GM23338 (cell line): Measurements from ENCODE around the gene LTBP3. TPM values are rescaled to one million over a fixed set of nuclear protein-coding genes. Genes with fewer than 3 reads are reported as not detected.
A peak's percentile ranks its signal among the peaks of the same experiment; 100 is the strongest.

ENCODE experiments used
- ATAC-seq: fragments of 200-7000 bp; cut with Tn5 transposase; 3 replicates; pipeline ENCODE4 v1.9.1; 2020
- DNase-seq: peaks from one replicate; pipeline ENCODE4 v3.0.0-alpha.2; 2015; ENCODE audit warnings: low spot score
- H2AFZ ChIP-seq: fragments of 200-600 bp; sonication (generic); 2 replicates; pipeline ENCODE4 v1.8.0; 2016; ENCODE audit warnings: antibody characterized with exemption, mild to moderate bottlenecking, moderate library complexity
- H3F3A ChIP-seq: fragments of 200-600 bp; sonication (generic); replicated peaks from 2 replicates; pipeline ENCODE4 v1.8.0; 2017; ENCODE audit warnings: antibody characterized with exemption, mixed run types, low read depth
- H3K27ac ChIP-seq: fragments of 200-600 bp; sonication (generic); 2 replicates; pipeline ENCODE4 v1.6.1; 2016; ENCODE audit warnings: low read depth
- H3K27me3 ChIP-seq: fragments of 200-600 bp; sonication (generic); 2 replicates; pipeline ENCODE4 v1.8.0; 2016; ENCODE audit warnings: mild to moderate bottlenecking, mixed run types, moderate library complexity; ENCODE audit not compliant: insufficient read depth
- H3K36me3 ChIP-seq: fragments of 200-600 bp; sonication (generic); 2 replicates; pipeline ENCODE4 v1.8.0; 2016; ENCODE audit warnings: mild to moderate bottlenecking; ENCODE audit not compliant: insufficient read depth
- H3K4me1 ChIP-seq: fragments of 200-600 bp; sonication (generic); 2 replicates; pipeline ENCODE4 v1.8.0; 2016; ENCODE audit warnings: mild to moderate bottlenecking, moderate library complexity; ENCODE audit not compliant: insufficient read depth
- H3K4me2 ChIP-seq: fragments of 200-600 bp; sonication (generic); 2 replicates; pipeline ENCODE4 v1.7.1; 2017; ENCODE audit warnings: mixed run types
- H3K4me3 ChIP-seq: fragments of 200-600 bp; sonication (generic); 2 replicates; pipeline ENCODE4 v1.6.1; 2016; ENCODE audit warnings: mixed run types
- H3K79me2 ChIP-seq: fragments of 200-600 bp; sonication (generic); replicated peaks from 2 replicates; pipeline ENCODE4 v1.8.0; 2017; ENCODE audit warnings: mild to moderate bottlenecking; ENCODE audit not compliant: insufficient read depth
- H3K9me2 ChIP-seq: fragments of 200-600 bp; sonication (generic); 2 replicates; pipeline ENCODE4 v1.8.0; 2017; ENCODE audit not compliant: insufficient read depth
- H4K20me1 ChIP-seq: fragments of 200-600 bp; sonication (generic); replicated peaks from 2 replicates; pipeline ENCODE4 v1.8.0; 2017; ENCODE audit warnings: mild to moderate bottlenecking; ENCODE audit not compliant: insufficient read depth
- H3K27ac Mint-ChIP-seq: 2 replicates; pipeline ENCODE4 v1.8.0; 2020; ENCODE audit warnings: inconsistent platforms, mild to moderate bottlenecking, moderate library complexity, mixed read lengths
- H3K27me3 Mint-ChIP-seq: 3 replicates; pipeline ENCODE4 v1.8.0; 2022; ENCODE audit warnings: low read depth, mild to moderate bottlenecking, moderate library complexity, mixed read lengths, inconsistent platforms; ENCODE audit not compliant: insufficient read depth, poor library complexity
- H3K36me3 Mint-ChIP-seq: 3 replicates; pipeline ENCODE4 v1.8.0; 2021; ENCODE audit warnings: low read depth, mild to moderate bottlenecking, inconsistent platforms, moderate library complexity, mixed read lengths
- H3K4me1 Mint-ChIP-seq: 3 replicates; pipeline ENCODE4 v1.8.0; 2020; ENCODE audit warnings: mild to moderate bottlenecking, inconsistent platforms, mixed read lengths
- H3K4me3 Mint-ChIP-seq: 3 replicates; pipeline ENCODE4 v1.8.0; 2021; ENCODE audit warnings: moderate library complexity, mild to moderate bottlenecking, inconsistent platforms, mixed read lengths
- H3K9me3 Mint-ChIP-seq: 3 replicates; pipeline ENCODE4 v1.8.0; 2020; ENCODE audit warnings: moderate library complexity, mild to moderate bottlenecking, inconsistent platforms, mixed read lengths
- CREB1 ChIP-seq: fragments of 250-450 bp; sonication (Bioruptor Pico); IDR thresholded peaks from 2 replicates; pipeline ENCODE4 v1.5.0; 2020; ENCODE audit warnings: low read depth, mild to moderate bottlenecking, moderate library complexity
- CTCF ChIP-seq, 2 experiments: fragments of 200-600 bp in 1 of 2; sonication (generic) in 1 of 2; conservative IDR thresholded peaks; 2 replicates each; pipeline versions ENCODE4 v1.5.1 to v1.6.1; 2016 to 2017; ENCODE audit warnings: antibody characterized with exemption in 2 of 2, low read depth in 2 of 2, mild to moderate bottlenecking in 2 of 2, moderate library complexity in 1 of 2
- EZH2 ChIP-seq: fragments of 200-600 bp; sonication (generic); IDR thresholded peaks from one replicate; pipeline ENCODE4 v1.8.0; 2017; ENCODE audit warnings: antibody characterized with exemption, mild to moderate bottlenecking, low read depth; ENCODE audit not compliant: unreplicated experiment
- NANOG ChIP-seq: IDR thresholded peaks from 2 replicates; pipeline ENCODE4 v1.6.1; 2016; ENCODE audit warnings: antibody characterized with exemption, borderline replicate concordance
- POLR2AphosphoS5 ChIP-seq: IDR thresholded peaks from 2 replicates; pipeline ENCODE4 v1.6.1; 2016; ENCODE audit warnings: antibody characterized with exemption, low read depth
- STAT1 ChIP-seq: IDR thresholded peaks from one replicate; pipeline ENCODE4 v1.6.1; 2016; ENCODE audit warnings: antibody characterized with exemption; ENCODE audit not compliant: unreplicated experiment
- ZNF114 ChIP-seq: fragments of 250-450 bp; sonication (Bioruptor Pico); IDR thresholded peaks from 2 replicates; pipeline ENCODE4 v1.5.0; 2020; ENCODE audit warnings: mild to moderate bottlenecking, moderate library complexity
- ZNF331 ChIP-seq: fragments of 250-450 bp; sonication (Bioruptor Pico); IDR thresholded peaks from 2 replicates; pipeline ENCODE4 v1.5.0; 2020; ENCODE audit warnings: low read depth, mild to moderate bottlenecking, moderate library complexity
- polyA plus RNA-seq: library from polyadenylated mRNA; unstranded; fragments of >200 nt; fragmentation: Nextera tagmentation; extraction: Ambion mirVana; gene quantifications from 2 replicates; pipeline ENCODE4 v1.2.1, GENCODE V29; 2016
- total RNA-seq: library from RNA; depleted of rRNA; stranded (reverse); fragments of >200 nt; shearing (Covaris generic); gene quantifications from 2 replicates; pipeline ENCODE4 v1.2.3, GENCODE V29; 2014

LTBP3 gene
- total and polyA plus RNA-seq, 2 experiments from 2014 or later = 9.5 to 29.2 TPM

- Histone ChIP-seq H3K4me2 (peak overlapping the region; percentile 66; the same call in 1 of the 2 replicates), H3K27me3 (peaks cover 74% of the 10 kb centered on the region), H3K4me3 (no peak overlapping the region), H3F3A (peaks cover 27% of the 10 kb centered on the region; the same call in 1 of the 2 replicates), H2AFZ (no peak overlapping the region), H3K9me2 (no peaks in the 10 kb centered on the region), H3K27ac (no peak overlapping the region), H3K79me2 (no peaks in the 10 kb centered on the region), H3K4me1 (peaks cover 24% of the 10 kb centered on the region; the same call in 1 of the 2 replicates), H3K36me3 (no peaks in the 10 kb centered on the region), H4K20me1 (no peaks in the 10 kb centered on the region; the same call in 1 of the 2 replicates)
- ATAC-seq = peak; percentile 1; the same call in 1 of the 3 replicates
- Mint-ChIP-seq H3K36me3 (no peaks in the 10 kb centered on the region; the same call in 2 of the 3 replicates), H3K4me1 (peaks cover 56% of the 10 kb centered on the region), H3K27ac (no peak overlapping the region), H3K4me3 (peak overlapping the region; percentile 11; the same call in 1 of the 3 replicates), H3K27me3 (peaks cover 49% of the 10 kb centered on the region), H3K9me3 (no peaks in the 10 kb centered on the region)
- no peak for TF ChIP-seq NANOG
- no peak for TF ChIP-seq ZNF331 (CRISPR knock-in tag)
- no peak for TF ChIP-seq CREB1 (CRISPR knock-in tag)
- no peak for TF ChIP-seq STAT1
- no peak for TF ChIP-seq POLR2AphosphoS5
- TF ChIP-seq ZNF114 (CRISPR knock-in tag) = no peak
- no peak for TF ChIP-seq EZH2
- DNase-seq = peak; percentile 52
Observed at GRCh38 chr11:65552388-65552951, 5.7 kb downstream of the LTBP3 start.

- no peak overlapping the region for H3K27ac Mint-ChIP-seq
- H3K4me2 ChIP-seq = peak overlapping the region; percentile 72; the same call in 1 of the 2 replicates
- H4K20me1 ChIP-seq = peaks cover 2% of the 10 kb centered on the region; the same call in 1 of the 2 replicates
- no peaks in the 10 kb centered on the region for H3K9me3 Mint-ChIP-seq
- no peaks in the 10 kb centered on the region; the same call in 2 of the 3 replicates for H3K36me3 Mint-ChIP-seq
- H3K4me3 Mint-ChIP-seq = peak overlapping the region; percentile 11; the same call in 1 of the 3 replicates
- peaks cover 17% of the 10 kb centered on the region; the same call in 1 of the 2 replicates for H3K4me1 ChIP-seq
- TF ChIP-seq CREB1 (CRISPR knock-in tag) = no peak
- TF ChIP-seq EZH2 = no peak
- peak; percentile 51 to 84 for TF ChIP-seq CTCF (conservative IDR thresholded peaks at IDR 0.05; ENCODE audit: low read depth in 2 of 2)
- peaks cover 74% of the 10 kb centered on the region for H3K27me3 ChIP-seq
- peaks cover 27% of the 10 kb centered on the region; the same call in 1 of the 2 replicates for H3F3A ChIP-seq
- no peaks in the 10 kb centered on the region for H3K36me3 ChIP-seq
- H3K4me3 ChIP-seq = no peak overlapping the region
- peak; percentile 83 for DNase-seq
- H3K27ac ChIP-seq = no peak overlapping the region
- H3K9me2 ChIP-seq = no peaks in the 10 kb centered on the region
- peaks cover 50% of the 10 kb centered on the region for H3K27me3 Mint-ChIP-seq
- peaks cover 51% of the 10 kb centered on the region for H3K4me1 Mint-ChIP-seq
- peak; percentile 61 for ATAC-seq
- H2AFZ ChIP-seq = no peak overlapping the region
- no peaks in the 10 kb centered on the region for H3K79me2 ChIP-seq
Observed at GRCh38 chr11:65551572-65552387, 6.4 kb downstream of the LTBP3 start.
